Motor neuron (in vitro differentiated cells): ENCODE data around the gene PAM. TPM values are rescaled to one million over a fixed set of nuclear protein-coding genes. Genes with fewer than 3 reads are reported as not detected.

Experiments
- ATAC-seq, 8 experiments: fragments of 200-7000 bp; cut with Tn5 transposase; replicated peaks in 6 of 8; 2 replicates each; pipeline ENCODE4 v1.8.0; 2021; ENCODE audit warnings: mild to moderate bottlenecking in 8 of 8, moderate library complexity in 8 of 8
- H3K27ac ChIP-seq, 2 donors: fragments of 250-450 bp; sonication (Bioruptor Pico); 2 replicates each; pipeline ENCODE4 v1.9.0; 2021; ENCODE audit warnings: antibody characterized with exemption in 2 of 2, mild to moderate bottlenecking in 2 of 2, moderate library complexity in 1 of 2
- H3K4me1 ChIP-seq, 2 donors: fragments of 250-450 bp; sonication (Bioruptor Pico); replicated peaks in 1 of 2; 2 replicates each; pipeline ENCODE4 v1.6.1; 2021; ENCODE audit warnings: antibody characterized with exemption in 2 of 2, mild to moderate bottlenecking in 2 of 2, moderate library complexity in 1 of 2
- H3K4me3 ChIP-seq, 5 donors: fragments of 250-450 bp; sonication (Bioruptor Pico); 2 replicates each; pipeline ENCODE4 v1.9.0; 2021; ENCODE audit warnings: antibody characterized with exemption in 5 of 5, mild to moderate bottlenecking in 5 of 5, moderate library complexity in 4 of 5
- WGBS, 10 experiments: fragments of 450-650 bp; shearing (Covaris generic); methylation state at CpG; one replicate each; pipeline ENCODE4 v1.0.0; 2022; 5-methylcytosine and 5-hydroxymethylcytosine counted together
- in situ Hi-C, 9 experiments: fragments of 400-800 bp; cut with MboI; loops; one replicate each; pipeline ENCODE4 v1.15.0; 2021; ENCODE audit warnings: low sequenced_read_pairs in 9 of 9, low pct_unique_long_range_greater_than_20kb in 2 of 9; ENCODE audit not compliant: unreplicated experiment in 9 of 9
- total RNA-seq, 8 experiments: library from RNA; unstranded; fragments of 300-600 nt; gene quantifications; 2 replicates each; pipeline versions ENCODE4 v1.2.3 to v1.2.4, GENCODE V29; 2022

The PAM gene
- total RNA-seq, 8 experiments from 2014 or later: 49.0 to 439 (median 74.4) TPM

DNA sequence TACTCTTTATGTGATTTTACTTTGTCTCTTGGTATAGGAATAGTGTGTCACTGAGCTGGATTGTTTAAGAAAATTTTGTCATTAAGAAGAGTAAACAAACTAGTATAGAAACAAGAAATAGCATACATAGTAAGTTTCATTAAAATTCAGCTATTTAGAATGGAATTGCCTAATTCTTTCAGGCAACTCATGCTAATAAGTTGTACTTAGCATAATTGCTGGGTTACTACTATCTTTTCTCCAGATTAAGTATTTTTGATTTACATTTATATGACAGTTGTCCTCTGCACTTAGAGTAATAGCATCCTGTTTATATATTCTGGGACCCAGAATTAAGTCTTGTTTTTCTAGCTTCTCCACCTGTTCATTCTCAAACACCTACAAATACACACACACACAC is 85.9 kb downstream of the PAM start:
- peak in 3 of 8 experiments; percentile 48 to 58 (median 54) for ATAC-seq
- Histone ChIP-seq H3K4me3 (no peak overlapping the region), H3K27ac (no peak overlapping the region), H3K4me1 (no peaks in the 10 kb centered on the region)
- in situ Hi-C loops: no loop called here

DNA sequence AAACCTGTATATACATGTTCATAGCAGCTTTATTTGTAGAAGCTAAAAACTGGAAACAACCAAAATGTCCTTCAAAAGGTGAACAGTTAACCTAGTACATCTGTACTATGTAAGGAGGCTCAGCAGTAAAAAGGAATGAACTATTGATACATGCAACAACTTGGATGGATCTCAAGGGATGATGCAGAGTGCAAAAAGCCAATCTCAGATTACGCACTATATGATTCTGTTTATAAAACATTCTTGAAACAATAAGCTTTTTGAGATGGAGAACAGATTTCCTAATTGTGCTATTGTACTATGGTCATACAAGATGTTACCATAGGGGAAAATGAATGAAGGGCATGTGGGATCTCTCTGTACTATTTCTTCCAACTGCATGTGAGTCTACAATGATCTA is 88.9 kb downstream of the PAM start:
- Histone ChIP-seq H3K27ac (no peak overlapping the region), H3K4me3 (no peak overlapping the region), H3K4me1 (no peaks in the 10 kb centered on the region)
- 100% methylated on average over 1 of the region's 1 CpG; no CpG with 5 or more reads in 3 of the 10 experiments for WGBS, 10 experiments
- ATAC-seq: no peak
- in situ Hi-C loops: no loop called here

DNA sequence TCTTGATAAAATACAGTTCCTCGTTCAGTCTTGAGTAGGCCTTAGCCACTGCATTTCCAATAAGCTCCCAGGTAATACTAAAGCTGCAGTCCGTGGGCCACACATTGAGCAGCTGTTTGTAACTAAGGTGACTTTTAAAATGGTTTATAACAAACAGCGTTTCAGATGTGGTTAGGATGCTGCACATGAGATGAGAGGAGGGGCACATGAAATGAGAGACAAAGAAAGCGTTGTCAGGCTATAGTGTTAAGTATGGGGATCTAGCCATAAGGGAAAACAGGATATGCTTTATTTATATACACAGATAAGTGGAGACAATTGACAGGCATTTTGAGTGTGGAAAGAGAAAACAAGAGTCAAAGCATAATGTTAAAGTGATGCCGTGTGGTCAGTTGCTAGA is 89.9 kb downstream of the PAM start:
- WGBS, 10 experiments: 56 to 100% (median 87%) methylated on average over 2 to 5 of the region's 5 CpGs; no CpG with 5 or more reads in 1 of the 10 experiments
- in situ Hi-C loops: no loop called here
- no peak overlapping the region for H3K4me3 ChIP-seq
- H3K27ac ChIP-seq: no peak overlapping the region
- ATAC-seq: no peak
- no peaks in the 10 kb centered on the region for H3K4me1 ChIP-seq

DNA sequence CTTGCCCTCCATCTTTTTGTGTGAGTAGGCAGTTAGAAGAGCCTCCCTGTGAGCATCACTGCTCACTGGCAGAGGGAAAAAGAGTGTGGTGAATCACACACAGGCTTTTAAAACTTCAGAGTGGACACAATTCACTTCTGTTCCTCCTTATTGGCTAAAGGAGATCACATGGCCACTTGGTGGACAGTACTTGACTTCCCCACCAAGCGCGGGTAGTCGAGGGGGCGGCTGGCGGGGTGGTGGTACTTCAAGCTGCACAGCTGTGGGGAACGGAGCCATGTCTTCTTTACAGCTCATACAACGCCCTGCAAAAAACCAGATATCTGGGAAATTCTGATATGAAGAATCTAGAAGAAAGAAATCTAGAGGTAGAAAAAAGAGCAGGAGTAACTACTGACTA is 95.4 kb downstream of the PAM start:
- ATAC-seq: no peak
- 83 to 100% (median 98%) methylated on average over 1 to 7 of the region's 7 CpGs; no CpG with 5 or more reads in 3 of the 10 experiments for WGBS, 10 experiments
- Histone ChIP-seq H3K4me3 (no peak overlapping the region), H3K4me1 (no peaks in the 10 kb centered on the region), H3K27ac (no peak overlapping the region)
- in situ Hi-C loops: no loop called here

DNA sequence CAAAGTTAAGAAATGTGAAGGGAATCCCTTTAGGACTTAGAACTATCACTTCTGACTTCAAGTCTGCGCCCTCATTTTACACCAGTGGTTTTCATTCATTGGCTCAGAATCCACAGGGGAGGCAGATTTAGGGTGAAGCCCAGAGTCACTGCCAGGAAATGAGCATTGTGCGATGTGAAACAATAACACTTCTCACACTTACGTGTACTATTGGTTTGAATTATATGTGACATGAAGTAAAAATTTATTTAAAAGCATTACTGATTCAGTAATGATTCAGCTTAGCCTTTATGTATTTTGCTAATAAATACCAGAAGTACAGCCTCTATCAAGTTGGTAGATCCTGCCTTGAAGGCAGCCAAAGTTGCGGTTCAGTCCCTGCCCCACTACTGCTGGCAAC is 98.6 kb downstream of the PAM start:
- no peak for ATAC-seq
- Histone ChIP-seq H3K4me1 (no peaks in the 10 kb centered on the region), H3K27ac (no peak overlapping the region), H3K4me3 (no peak overlapping the region)
- in situ Hi-C loops: no loop called here
- WGBS, 10 experiments: 67 to 96% (median 92%) methylated on average over 1 to 4 of the region's 4 CpGs; no CpG with 5 or more reads in 1 of the 10 experiments

DNA sequence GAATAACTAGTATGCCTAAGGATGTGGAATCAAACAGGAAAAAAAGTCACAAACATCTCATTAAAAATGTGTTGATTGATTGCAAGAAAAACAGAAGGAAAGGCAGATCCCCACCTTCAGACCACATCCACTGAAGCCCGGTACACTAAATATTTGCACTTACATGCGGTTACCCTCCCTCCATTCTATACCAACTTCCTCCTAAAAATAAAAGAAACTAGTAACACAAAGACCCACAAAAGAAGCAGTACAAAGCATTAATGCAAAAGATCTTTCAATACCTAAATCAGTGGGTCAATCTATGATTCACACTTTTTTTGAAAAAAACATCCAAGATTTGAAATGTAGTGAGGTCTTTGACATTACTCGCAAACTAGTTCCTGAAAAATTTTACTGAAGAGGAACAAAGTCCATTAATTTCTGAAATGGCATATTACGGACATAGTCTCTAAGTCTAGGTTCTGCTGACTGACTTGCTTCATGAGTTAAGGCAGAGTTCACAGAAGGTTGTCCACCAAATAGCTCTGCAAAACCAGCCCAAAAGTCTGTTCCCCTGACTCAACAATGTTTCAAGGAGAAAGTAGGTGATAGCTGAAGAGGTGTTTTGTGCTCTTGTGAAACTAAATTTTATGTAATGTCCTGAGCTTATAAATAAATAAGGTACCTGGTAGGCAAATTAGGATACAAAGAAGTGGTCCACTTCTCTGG is 100.7 kb downstream of the PAM start:
- in situ Hi-C loops: no loop called here
- H3K27ac ChIP-seq: no peak overlapping the region
- ATAC-seq: no peak
- H3K4me1 ChIP-seq: no peaks in the 10 kb centered on the region
- 56 to 100% (median 88%) methylated on average over 2 to 4 of the region's 4 CpGs for WGBS, 10 experiments
- no peak overlapping the region for H3K4me3 ChIP-seq

DNA sequence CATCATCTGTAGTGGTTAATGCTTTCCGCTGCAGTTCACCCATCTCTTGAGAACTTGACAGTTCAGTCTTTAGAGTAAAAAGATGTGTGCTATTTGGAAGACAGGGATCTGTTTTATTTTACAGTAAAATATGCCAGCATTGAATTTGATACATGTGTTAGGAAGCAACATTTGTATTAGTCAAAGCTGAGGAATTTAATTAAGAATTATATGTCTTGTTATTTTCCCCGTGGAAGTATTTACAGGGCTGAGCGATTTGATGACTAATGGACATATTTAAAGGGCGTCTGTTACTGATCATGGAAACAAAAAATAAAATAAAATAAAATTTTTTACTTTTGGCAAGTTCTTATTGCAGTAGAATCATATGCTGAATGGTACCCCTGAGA is 101.3 kb downstream of the PAM start:
- ATAC-seq: peak in 2 of 8 experiments; percentile 58 to 66
- in situ Hi-C loops: no loop called here
- Histone ChIP-seq H3K27ac (no peak overlapping the region), H3K4me3 (no peak overlapping the region), H3K4me1 (no peaks in the 10 kb centered on the region)
- 23 to 100% (median 80%) methylated on average over 1 to 4 of the region's 4 CpGs; no CpG with 5 or more reads in 1 of the 10 experiments for WGBS, 10 experiments

DNA sequence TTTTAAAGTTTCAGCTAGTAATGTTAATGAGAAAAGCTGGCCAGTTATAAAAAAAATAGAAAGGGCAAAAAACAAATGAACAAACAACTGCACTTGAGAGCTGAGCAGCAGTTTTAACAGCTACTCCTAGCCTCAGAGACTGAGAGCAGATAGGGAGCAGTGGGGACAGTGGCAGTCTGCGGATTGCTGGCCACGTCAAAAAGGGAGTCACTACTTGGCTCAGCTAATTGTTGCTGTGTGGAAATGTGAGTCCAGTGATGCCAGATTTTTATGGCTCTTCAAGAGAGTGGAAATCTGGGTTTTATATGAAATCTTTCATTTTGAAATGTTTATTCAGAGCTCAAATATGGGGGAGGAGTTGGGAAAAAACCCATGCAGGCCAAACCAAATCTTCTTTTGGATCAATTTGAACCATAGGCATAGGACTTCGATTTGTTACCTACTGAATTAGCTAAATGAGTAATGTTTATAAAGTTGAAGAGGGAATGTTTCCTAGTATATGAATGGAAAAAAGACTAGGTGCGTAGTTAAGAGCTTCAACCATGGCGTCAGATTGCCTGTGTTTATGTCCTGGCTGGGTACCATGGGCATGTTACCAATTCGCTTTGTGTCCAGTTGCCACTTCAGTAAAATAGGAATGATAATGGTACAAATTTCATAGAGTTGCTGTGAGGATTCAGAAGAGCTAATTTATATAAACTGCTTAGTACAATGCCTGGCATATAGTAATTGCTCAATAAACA is 102.1 kb downstream of the PAM start:
- no peak for ATAC-seq
- WGBS, 10 experiments: 54 to 100% (median 92%) methylated on average over 2 to 6 of the region's 6 CpGs
- Histone ChIP-seq H3K4me3 (no peak overlapping the region), H3K4me1 (no peaks in the 10 kb centered on the region), H3K27ac (no peak overlapping the region)
- in situ Hi-C loops: no loop called here

GRCh38 chr5:102858221-102858620 is 103.1 kb downstream of the PAM start:
- in situ Hi-C loops: no loop called here
- no peak for ATAC-seq
- 86 to 100% (median 100%) methylated on average over 1 of the region's 1 CpG; no CpG with 5 or more reads in 5 of the 10 experiments for WGBS, 10 experiments

GRCh38 chr5:102858808-102859207 is 103.7 kb downstream of the PAM start:
- Histone ChIP-seq H3K27ac (no peak overlapping the region), H3K4me3 (no peak overlapping the region), H3K4me1 (no peaks in the 10 kb centered on the region)
- ATAC-seq: peak in 4 of 8 experiments; percentile 53 to 76 (median 54)
- in situ Hi-C loops: no loop called here
- 7 to 100% (median 86%) methylated on average over 1 to 4 of the region's 4 CpGs for WGBS, 10 experiments

More at GRCh38 chr5:102858221-102858620, 103.1 kb downstream of the PAM start:
- no peaks in the 10 kb centered on the region for H3K4me1 ChIP-seq
- H3K27ac ChIP-seq: no peak overlapping the region
- no peak overlapping the region for H3K4me3 ChIP-seq

DNA sequence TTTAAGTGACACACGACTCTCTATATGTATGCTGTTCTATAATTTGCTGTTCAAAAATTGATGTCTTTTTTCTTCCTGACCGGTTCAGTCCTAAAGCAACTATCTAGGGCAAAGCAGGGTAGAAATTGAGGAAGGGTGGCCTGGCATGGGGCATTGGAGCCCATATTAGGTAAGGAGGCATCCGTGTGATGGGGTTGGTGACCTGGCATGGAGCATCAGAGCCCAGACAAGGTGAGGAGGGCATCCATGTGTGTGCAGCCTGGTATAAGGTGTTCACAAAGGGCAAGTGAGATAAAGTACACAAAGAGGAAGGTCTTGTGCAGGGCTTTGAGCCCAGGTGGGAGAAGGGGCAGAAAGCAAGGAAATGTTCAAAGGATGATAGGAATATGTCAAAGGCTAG is 104.9 kb downstream of the PAM start:
- ATAC-seq: no peak
- 83 to 100% (median 100%) methylated on average over 1 to 3 of the region's 3 CpGs; no CpG with 5 or more reads in 3 of the 10 experiments for WGBS, 10 experiments
- Histone ChIP-seq H3K4me3 (no peak overlapping the region), H3K27ac (no peak overlapping the region), H3K4me1 (peaks cover 3 to 4% of the 10 kb centered on the region in 2 donors)
- in situ Hi-C loops: no loop called here

DNA sequence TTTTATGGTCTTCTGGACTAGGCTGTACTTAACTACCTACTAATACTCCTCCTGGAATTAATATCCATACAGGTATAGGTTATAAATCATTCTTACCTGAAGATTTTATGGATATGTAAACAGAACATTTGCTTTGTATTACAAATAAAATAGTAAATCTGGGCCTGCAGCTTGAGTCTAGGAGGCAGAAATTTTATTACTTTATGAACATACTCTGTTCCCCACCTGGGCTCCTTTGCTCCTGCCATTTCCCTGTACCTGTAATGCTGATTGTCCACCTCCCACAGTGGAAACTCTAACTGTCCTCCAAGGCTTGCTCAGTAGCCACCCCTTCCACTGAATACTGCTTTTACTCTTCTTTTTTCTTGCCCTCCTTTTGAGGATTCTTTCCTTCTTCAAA is 108.0 kb downstream of the PAM start:
- ATAC-seq: no peak

DNA sequence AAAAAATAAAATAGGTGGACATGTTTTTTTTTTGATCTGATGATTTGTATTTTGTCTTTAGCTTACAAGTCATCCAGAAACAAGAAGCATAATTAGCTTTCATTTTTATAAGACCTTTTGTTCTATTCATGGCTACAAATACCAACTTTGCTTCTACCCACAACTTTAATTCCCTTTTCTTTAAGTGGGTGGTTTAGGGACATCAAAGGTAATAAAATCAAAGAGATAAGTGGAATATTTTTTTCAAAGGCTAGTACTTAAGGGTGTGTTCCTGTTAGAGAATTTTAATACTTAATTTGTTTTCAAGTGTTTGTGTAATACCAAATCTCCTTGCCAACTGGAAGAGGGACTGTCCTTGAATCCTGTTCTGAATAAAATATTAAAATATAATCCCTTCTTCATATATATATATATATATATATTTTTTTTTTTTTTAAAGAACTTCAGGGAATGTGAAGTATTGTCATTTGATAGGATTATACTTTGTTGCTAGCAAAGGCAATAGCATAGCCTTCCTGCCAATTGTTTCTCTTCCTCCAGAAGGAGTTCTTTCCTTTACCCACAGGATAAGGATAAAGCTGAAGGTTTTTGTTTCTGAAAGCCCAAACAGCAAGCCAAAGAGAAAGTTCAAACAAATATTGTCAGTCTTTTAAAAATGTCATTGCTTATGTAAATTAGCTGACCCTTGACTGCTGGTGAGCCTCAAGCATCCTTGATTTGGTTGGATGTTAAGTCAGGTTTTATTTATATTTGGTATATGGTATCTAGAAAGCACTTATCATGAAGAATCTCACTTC is 108.9 kb downstream of the PAM start:
- peak in 1 of 8 experiments; percentile 5 for ATAC-seq
- in situ Hi-C loops: no loop called here
- no peak overlapping the region for H3K4me3 ChIP-seq
- peaks cover 13 to 17% of the 10 kb centered on the region in 2 donors for H3K4me1 ChIP-seq
- H3K27ac ChIP-seq: no peak overlapping the region

More for the DNA sequence above, 108.0 kb downstream of the PAM start:
- Histone ChIP-seq H3K4me3 (no peak overlapping the region), H3K27ac (no peak overlapping the region), H3K4me1 (peaks cover 9 to 14% of the 10 kb centered on the region in 2 donors)
- in situ Hi-C loops: no loop called here
